ENCODE results near the gene CYTH4. TPM values are rescaled to one million over a fixed set of nuclear protein-coding genes. Genes with fewer than 3 reads are reported as not detected.

CYTH4 gene
- total RNA-seq, 2 donors from 2014 or later = 3.0 to 7.4 TPM

DNA sequence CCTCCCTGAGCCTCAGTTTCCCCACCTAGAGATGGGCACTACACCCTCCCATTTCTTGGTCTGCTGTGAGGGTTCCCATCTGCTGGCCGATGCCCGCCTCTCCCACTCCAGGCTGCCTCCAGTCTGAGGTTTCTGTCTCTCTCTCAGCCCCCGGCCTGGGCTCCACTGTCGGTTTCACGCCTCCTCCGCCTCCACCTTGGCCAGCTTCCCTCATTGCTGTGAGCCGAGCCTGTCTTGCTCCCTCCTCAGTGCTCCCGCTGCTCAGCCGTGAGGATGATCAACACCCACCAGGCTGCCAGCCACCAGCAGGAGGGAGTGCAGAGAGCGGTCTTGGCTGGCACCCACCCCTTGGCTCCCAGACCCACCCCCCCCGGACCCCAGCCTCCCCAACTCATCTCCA, 61.0 kb downstream of the CYTH4 start:
- intact Hi-C loops (cut with DNase I) = no loop called here

DNA sequence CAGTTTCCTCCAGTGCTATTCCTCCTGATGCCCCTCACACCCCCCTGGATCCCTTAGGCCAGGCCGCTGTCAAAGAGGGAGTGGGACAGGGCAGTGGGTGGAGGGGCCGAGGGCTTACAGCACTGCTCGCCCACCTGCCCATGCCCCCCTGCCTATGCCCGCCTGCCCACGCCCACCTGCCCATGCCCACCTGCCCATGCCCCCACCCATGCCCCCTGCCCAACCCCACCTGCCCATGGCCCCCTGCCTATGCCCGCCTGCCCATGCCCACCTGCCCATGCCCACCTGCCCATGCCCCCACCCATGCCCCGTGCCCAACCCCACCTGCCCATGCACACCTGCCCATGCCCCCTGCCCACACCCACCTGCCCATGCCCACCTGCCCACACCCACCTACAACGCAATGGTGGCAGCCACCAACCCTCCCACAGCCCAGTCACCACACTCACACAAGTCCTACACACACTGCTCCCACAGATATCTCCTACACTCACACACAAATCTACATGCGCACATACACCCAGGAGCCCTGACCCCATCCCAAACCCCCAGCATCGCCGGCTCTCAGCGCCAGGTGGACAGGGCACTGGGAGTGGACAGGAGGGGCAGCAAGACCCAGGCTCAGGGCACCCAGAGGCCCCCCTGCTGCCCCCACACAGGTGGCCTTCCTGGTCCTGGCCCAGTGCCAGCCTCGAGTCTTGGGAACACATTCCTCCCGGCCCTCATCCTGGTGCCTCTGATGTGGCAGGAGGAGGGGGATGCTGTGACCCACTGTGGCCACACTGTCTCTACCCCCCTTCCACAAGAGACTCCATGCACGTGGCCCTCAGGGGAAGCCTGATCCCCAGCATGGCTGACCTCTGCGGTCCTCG, 61.8 kb downstream of the CYTH4 start:
- DNase-seq = no peak
- no peaks in the 10 kb centered on the region for H3K4me1 ChIP-seq
- no peaks in the 10 kb centered on the region for H3K27me3 ChIP-seq
- no peaks in the 10 kb centered on the region for H3K9me3 ChIP-seq
- intact Hi-C loops (cut with DNase I) = no loop called here
- H3K36me3 ChIP-seq = no peaks in the 10 kb centered on the region
- TF ChIP-seq, protein P1, sequence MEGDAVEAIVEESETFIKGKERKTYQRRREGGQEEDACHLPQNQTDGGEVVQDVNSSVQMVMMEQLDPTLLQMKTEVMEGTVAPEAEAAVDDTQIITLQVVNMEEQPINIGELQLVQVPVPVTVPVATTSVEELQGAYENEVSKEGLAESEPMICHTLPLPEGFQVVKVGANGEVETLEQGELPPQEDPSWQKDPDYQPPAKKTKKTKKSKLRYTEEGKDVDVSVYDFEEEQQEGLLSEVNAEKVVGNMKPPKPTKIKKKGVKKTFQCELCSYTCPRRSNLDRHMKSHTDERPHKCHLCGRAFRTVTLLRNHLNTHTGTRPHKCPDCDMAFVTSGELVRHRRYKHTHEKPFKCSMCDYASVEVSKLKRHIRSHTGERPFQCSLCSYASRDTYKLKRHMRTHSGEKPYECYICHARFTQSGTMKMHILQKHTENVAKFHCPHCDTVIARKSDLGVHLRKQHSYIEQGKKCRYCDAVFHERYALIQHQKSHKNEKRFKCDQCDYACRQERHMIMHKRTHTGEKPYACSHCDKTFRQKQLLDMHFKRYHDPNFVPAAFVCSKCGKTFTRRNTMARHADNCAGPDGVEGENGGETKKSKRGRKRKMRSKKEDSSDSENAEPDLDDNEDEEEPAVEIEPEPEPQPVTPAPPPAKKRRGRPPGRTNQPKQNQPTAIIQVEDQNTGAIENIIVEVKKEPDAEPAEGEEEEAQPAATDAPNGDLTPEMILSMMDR (IDR thresholded peaks at IDR 0.05) = no peak
- H3K9ac ChIP-seq (ENCODE audit: low read depth in 2 of 2, low read length in 2 of 2) = no peak overlapping the region
- H3K4me3 ChIP-seq = no peak overlapping the region
- no peak overlapping the region for H3K27ac ChIP-seq

More for the DNA sequence above, 61.0 kb downstream of the CYTH4 start:
- H3K27me3 ChIP-seq = no peaks in the 10 kb centered on the region
- H3K9ac ChIP-seq (ENCODE audit: low read depth in 2 of 2, low read length in 2 of 2) = no peak overlapping the region
- H3K36me3 ChIP-seq = no peaks in the 10 kb centered on the region
- no peak overlapping the region for H3K4me3 ChIP-seq
- no peaks in the 10 kb centered on the region for H3K9me3 ChIP-seq
- no peak for DNase-seq
- H3K4me1 ChIP-seq = no peaks in the 10 kb centered on the region
- no peak overlapping the region for H3K27ac ChIP-seq
- TF ChIP-seq, protein P1 (IDR thresholded peaks at IDR 0.05) = no peak

DNA sequence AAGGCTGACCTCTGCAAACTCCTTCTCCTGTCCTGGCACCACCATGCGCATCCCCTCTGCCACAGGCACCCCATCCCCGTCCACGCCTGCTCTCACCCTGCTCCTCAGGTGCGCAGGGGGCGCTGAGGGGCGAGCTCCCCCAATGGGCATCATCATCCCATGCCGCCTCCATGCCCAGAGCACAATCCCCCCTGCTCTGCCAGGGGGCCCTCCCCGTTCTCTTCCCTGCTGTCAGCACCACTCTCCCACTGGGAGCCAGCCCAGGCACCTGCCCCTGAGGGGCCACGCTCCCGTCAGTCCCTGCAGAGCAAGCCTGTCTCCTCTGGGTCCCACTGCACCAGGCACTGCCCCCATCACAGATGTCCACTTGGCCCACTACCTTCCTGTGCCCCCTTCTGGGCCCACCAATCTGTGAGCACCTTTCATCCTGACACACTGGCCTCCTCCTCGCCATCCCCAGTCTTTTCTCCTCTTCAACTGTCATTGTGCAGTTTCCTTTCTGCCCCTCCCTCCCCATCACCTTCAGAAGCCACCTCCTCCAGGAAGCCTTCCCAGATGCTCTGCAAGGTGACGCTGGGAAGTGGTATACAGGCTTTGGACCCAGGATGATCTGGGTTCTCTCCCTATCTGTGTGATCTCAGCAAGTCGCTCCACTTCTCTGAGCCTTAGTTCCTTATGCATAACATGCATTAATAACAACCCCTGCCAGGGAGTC, 62.6 kb downstream of the CYTH4 start:
- H3K27me3 ChIP-seq = no peaks in the 10 kb centered on the region
- H3K9me3 ChIP-seq = no peaks in the 10 kb centered on the region
- H3K4me3 ChIP-seq = no peak overlapping the region
- TF ChIP-seq, protein P1 (IDR thresholded peaks at IDR 0.05) = no peak
- intact Hi-C loops (cut with DNase I) = no loop called here
- no peaks in the 10 kb centered on the region for H3K36me3 ChIP-seq
- H3K9ac ChIP-seq (ENCODE audit: low read depth in 2 of 2, low read length in 2 of 2) = no peak overlapping the region
- no peak overlapping the region for H3K27ac ChIP-seq
- no peaks in the 10 kb centered on the region for H3K4me1 ChIP-seq
- DNase-seq = no peak

DNA sequence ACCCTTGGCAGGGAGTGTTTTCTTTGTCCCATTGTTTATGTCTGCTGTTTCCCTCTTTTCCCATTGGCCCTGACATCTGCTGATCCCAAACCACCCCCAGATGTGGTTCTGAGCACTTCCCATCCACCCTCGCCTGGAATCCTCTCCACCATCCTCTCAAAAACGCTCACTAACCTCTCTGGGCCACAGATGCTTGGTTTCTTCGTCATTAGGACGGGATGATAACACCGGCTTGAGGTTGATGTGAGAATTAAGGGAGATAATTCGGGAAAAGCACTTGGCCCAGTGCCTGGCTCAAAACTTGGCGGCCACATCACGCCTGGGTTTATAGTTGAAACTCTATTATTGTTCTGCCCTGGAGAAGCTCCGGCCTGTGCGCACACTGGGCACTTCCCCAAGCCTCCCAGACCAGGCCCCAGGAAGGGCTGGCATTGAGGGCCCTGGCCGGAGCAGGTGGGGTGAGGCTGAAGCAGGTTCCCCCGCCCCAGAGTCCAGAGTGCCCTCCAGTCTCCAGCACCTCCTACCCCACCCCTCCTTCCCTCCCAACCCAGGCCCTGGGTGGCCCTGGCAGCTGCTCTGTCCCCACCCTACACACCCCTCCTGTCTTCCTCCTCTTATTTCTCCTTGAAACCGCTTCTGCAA, 63.7 kb downstream of the CYTH4 start:
- Histone ChIP-seq H3K4me3 (no peak overlapping the region), H3K27ac (no peak overlapping the region)

DNA sequence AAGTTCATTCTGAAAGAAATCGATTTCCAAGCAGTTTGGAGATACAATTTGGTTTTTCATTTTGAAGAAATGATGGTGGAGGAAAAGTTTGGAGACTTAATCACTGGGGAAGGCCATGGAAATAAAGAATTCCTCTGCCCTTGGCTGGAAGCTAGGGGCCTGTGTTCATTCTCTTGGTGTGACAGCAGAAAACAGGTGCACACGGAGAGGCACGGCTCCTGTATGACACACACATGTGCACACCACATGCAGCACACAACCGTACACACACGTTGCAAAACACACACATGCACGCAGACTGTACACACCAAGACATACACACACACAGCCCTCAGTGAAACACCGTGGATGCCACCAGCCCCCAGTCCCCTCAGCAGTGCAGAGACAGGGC, 64.2 kb downstream of the CYTH4 start:
- intact Hi-C loops (cut with DNase I) = no loop called here
- no peak overlapping the region for H3K9ac ChIP-seq (ENCODE audit: low read depth in 2 of 2, low read length in 2 of 2)
- no peaks in the 10 kb centered on the region for H3K4me1 ChIP-seq
- no peaks in the 10 kb centered on the region for H3K27me3 ChIP-seq
- H3K9me3 ChIP-seq = no peaks in the 10 kb centered on the region
- no peak for DNase-seq
- TF ChIP-seq, protein P1 (IDR thresholded peaks at IDR 0.05) = no peak
- no peaks in the 10 kb centered on the region for H3K36me3 ChIP-seq
- H3K27ac ChIP-seq = no peak overlapping the region
- H3K4me3 ChIP-seq = no peak overlapping the region

More for the DNA sequence above, 63.7 kb downstream of the CYTH4 start:
- H3K27me3 ChIP-seq = no peaks in the 10 kb centered on the region
- DNase-seq = peak; percentile 55
- no peaks in the 10 kb centered on the region for H3K4me1 ChIP-seq
- intact Hi-C loops (cut with DNase I) = no loop called here
- H3K36me3 ChIP-seq = no peaks in the 10 kb centered on the region
- TF ChIP-seq, protein P1 (IDR thresholded peaks at IDR 0.05) = no peak
- no peaks in the 10 kb centered on the region for H3K9me3 ChIP-seq
- no peak overlapping the region for H3K9ac ChIP-seq (ENCODE audit: low read depth in 2 of 2, low read length in 2 of 2)
